ENCODE measurements around the gene SPON1. TPM values are rescaled to one million over a fixed set of nuclear protein-coding genes. Genes with fewer than 3 reads are reported as not detected.

Gene SPON1
- total RNA-seq, 6 donors from 2014 or later = 12.6 to 68.9 (median 56.3) TPM

GRCh38 chr11:14073849-14074476 is 111.4 kb downstream of the SPON1 start:
- no peaks in the 10 kb centered on the region for H3K9me3 ChIP-seq
- 65 to 71% methylated on average over 1 of the region's 1 CpG for WGBS, 2 donors
- DNase-seq (no peak), ATAC-seq (ENCODE audit: low FRiP score in 2 of 2) (peak; percentile 76 to 91)
- no peaks in the 10 kb centered on the region for H3K27me3 ChIP-seq
- TF ChIP-seq EP300 (IDR thresholded peaks at IDR 0.05) (no peak), POLR2A (IDR thresholded peaks at IDR 0.05) (no peak), POLR2AphosphoS5 (IDR thresholded peaks at IDR 0.05) (peak in 1 of 2 donors; percentile 47), CTCF (IDR thresholded peaks at IDR 0.05) (no peak)
- H3K4me1 ChIP-seq = peaks cover 0 to 4% (median 1%) of the 10 kb centered on the region in 4 donors
- no peak overlapping the region for H3K27ac ChIP-seq
- no peak overlapping the region for H3K4me3 ChIP-seq
- H3K36me3 ChIP-seq = no peaks in the 10 kb centered on the region

- no peaks in the 10 kb centered on the region for H3K36me3 ChIP-seq
- ATAC-seq (ENCODE audit: low FRiP score in 2 of 2) = no peak
- no peaks in the 10 kb centered on the region for H3K9me3 ChIP-seq
- peaks cover 0 to 8% (median 2%) of the 10 kb centered on the region in 4 donors for H3K4me1 ChIP-seq
- WGBS, 2 donors = 84 to 86% methylated on average over 10 of the region's 10 CpGs
- H3K27me3 ChIP-seq = no peaks in the 10 kb centered on the region
- H3K27ac ChIP-seq = no peak overlapping the region
- no peak overlapping the region for H3K4me3 ChIP-seq
- no peak for TF ChIP-seq CTCF (IDR thresholded peaks at IDR 0.05)
- no peak for DNase-seq
Observed at GRCh38 chr11:14075118-14076078, 112.9 kb downstream of the SPON1 start.

- TF ChIP-seq EP300 (IDR thresholded peaks at IDR 0.05) (no peak), POLR2A (IDR thresholded peaks at IDR 0.05) (no peak)
- 12 to 15% methylated on average over 4 of the region's 4 CpGs for WGBS, 2 donors
- peaks cover 0 to 8% (median 4%) of the 10 kb centered on the region in 4 donors for H3K4me1 ChIP-seq
Observed at GRCh38 chr11:14079011-14079410, 116.5 kb downstream of the SPON1 start.

GRCh38 chr11:14079797-14080196 is 117.3 kb downstream of the SPON1 start:
- TF ChIP-seq EP300 (IDR thresholded peaks at IDR 0.05) (no peak), POLR2A (IDR thresholded peaks at IDR 0.05) (no peak), CTCF (IDR thresholded peaks at IDR 0.05) (no peak), POLR2AphosphoS5 (IDR thresholded peaks at IDR 0.05) (no peak)
- ATAC-seq (ENCODE audit: low FRiP score in 2 of 2) (no peak), DNase-seq (no peak)
- 69 to 80% methylated on average over 4 of the region's 4 CpGs for WGBS, 2 donors
- no peaks in the 10 kb centered on the region for H3K27me3 ChIP-seq
- H3K36me3 ChIP-seq = no peaks in the 10 kb centered on the region
- H3K27ac ChIP-seq = no peak overlapping the region
- peaks cover 0 to 8% (median 4%) of the 10 kb centered on the region in 4 donors for H3K4me1 ChIP-seq
- no peak overlapping the region for H3K4me3 ChIP-seq
- H3K9me3 ChIP-seq = no peaks in the 10 kb centered on the region

More at GRCh38 chr11:14079011-14079410, 116.5 kb downstream of the SPON1 start:
- Histone ChIP-seq H3K4me3 (no peak overlapping the region), H3K27me3 (no peaks in the 10 kb centered on the region), H3K9me3 (no peaks in the 10 kb centered on the region), H3K36me3 (no peaks in the 10 kb centered on the region), H3K27ac (no peak overlapping the region)
- no peak for DNase-seq
- no peak for ATAC-seq (ENCODE audit: low FRiP score in 2 of 2)

GRCh38 chr11:14081581-14082231 is 119.2 kb downstream of the SPON1 start:
- ATAC-seq (ENCODE audit: low FRiP score in 2 of 2) (peak in 1 of 2 donors; percentile 76), DNase-seq (no peak)
- H3K27ac ChIP-seq = peak overlapping the region in 2 of 4 donors; percentile 53 to 56
- 57 to 72% methylated on average over 6 of the region's 6 CpGs for WGBS, 2 donors
- H3K9me3 ChIP-seq = no peaks in the 10 kb centered on the region
- H3K4me1 ChIP-seq = peaks cover 0 to 8% (median 4%) of the 10 kb centered on the region in 4 donors
- H3K4me3 ChIP-seq = no peak overlapping the region
- no peak for TF ChIP-seq POLR2A (IDR thresholded peaks at IDR 0.05)
- no peak for TF ChIP-seq EP300 (IDR thresholded peaks at IDR 0.05)
- no peak for TF ChIP-seq CTCF (IDR thresholded peaks at IDR 0.05)
- TF ChIP-seq POLR2AphosphoS5 (IDR thresholded peaks at IDR 0.05) = no peak
- no peaks in the 10 kb centered on the region for H3K27me3 ChIP-seq
- no peaks in the 10 kb centered on the region for H3K36me3 ChIP-seq
